Neural cell (in vitro differentiated cells): Measurements from ENCODE around the gene MEGF11. TPM values are rescaled to one million over a fixed set of nuclear protein-coding genes. Genes with fewer than 3 reads are reported as not detected.

Experiments
- H2AFZ ChIP-seq: fragments of 200-600, 300-800 bp; sonication (generic), shearing (Covaris generic); 2 replicates; pipeline ENCODE4 v1.6.0; 2014; ENCODE audit warnings: low read depth, mild to moderate bottlenecking, antibody characterized with exemption, low read length, moderate library complexity
- H3F3A ChIP-seq: fragments of 200-600 bp; shearing (Covaris generic); 2 replicates; pipeline ENCODE4 v1.6.1; 2016; ENCODE audit warnings: mild to moderate bottlenecking, moderate library complexity, mixed read lengths, antibody characterized with exemption, low read length; ENCODE audit not compliant: insufficient read depth, poor library complexity, severe bottlenecking
- H3K27ac ChIP-seq: fragments of 200-600, 300-800 bp; sonication (generic), shearing (Covaris generic); 2 replicates; pipeline ENCODE4 v1.5.1; 2014; ENCODE audit warnings: mild to moderate bottlenecking, low read length, moderate library complexity
- H3K27me3 ChIP-seq: fragments of 300-800, 200-600 bp; sonication (generic), shearing (Covaris generic); 2 replicates; pipeline ENCODE4 v1.6.0; 2014; ENCODE audit warnings: mild to moderate bottlenecking, low read depth, low read length, moderate library complexity; ENCODE audit not compliant: insufficient read depth
- H3K36me3 ChIP-seq: fragments of 300-800, 200-600 bp; sonication (generic), shearing (Covaris generic); 2 replicates; pipeline ENCODE4 v1.5.1; 2014; ENCODE audit warnings: mild to moderate bottlenecking, antibody characterized with exemption, low read length, moderate library complexity; ENCODE audit not compliant: insufficient read depth
- H3K4me2 ChIP-seq: fragments of 300-800, 200-600 bp; sonication (generic), shearing (Covaris generic); 2 replicates; pipeline ENCODE4 v1.6.0; 2014; ENCODE audit warnings: mild to moderate bottlenecking, low read length
- H3K4me3 ChIP-seq: fragments of 300-800, 200-600 bp; sonication (generic), shearing (Covaris generic); 2 replicates; pipeline ENCODE4 v1.5.1; 2014; ENCODE audit warnings: mild to moderate bottlenecking, low read length, moderate library complexity
- H3K79me2 ChIP-seq: fragments of 200-600 bp; shearing (Covaris generic); replicated peaks from 2 replicates; pipeline ENCODE4 v1.6.0; 2014; ENCODE audit warnings: mild to moderate bottlenecking, low read length, moderate library complexity; ENCODE audit not compliant: insufficient read depth
- H3K9ac ChIP-seq: fragments of 300-800, 200-600 bp; sonication (generic), shearing (Covaris generic); 2 replicates; pipeline ENCODE4 v1.6.1; 2016; ENCODE audit warnings: mild to moderate bottlenecking, low read length, mixed read lengths
- H3K9me2 ChIP-seq: fragments of 200-600 bp; shearing (Covaris generic); 2 replicates; pipeline ENCODE4 v1.6.1; 2016; ENCODE audit warnings: mild to moderate bottlenecking, low read length, mixed read lengths; ENCODE audit not compliant: insufficient read depth
- H3K9me3 ChIP-seq: fragments of 200-600, 300-800 bp; sonication (generic), shearing (Covaris generic); 2 replicates; pipeline ENCODE4 v1.6.1; 2016; ENCODE audit warnings: mild to moderate bottlenecking, mixed run types, low read length, moderate library complexity, mixed read lengths
- H4K20me1 ChIP-seq: fragments of 200-600 bp; shearing (Covaris generic); 2 replicates; pipeline ENCODE4 v1.6.1; 2016; ENCODE audit warnings: mild to moderate bottlenecking, mixed run types; ENCODE audit not compliant: insufficient read depth
- EP300 ChIP-seq: fragments of 450-650 bp; conservative IDR thresholded peaks from 2 replicates; pipeline ENCODE4 v1.6.1; 2014; ENCODE audit warnings: antibody characterized with exemption, mild to moderate bottlenecking, moderate library complexity; ENCODE audit not compliant: poor library complexity, severe bottlenecking
- EZH2 ChIP-seq: fragments of 200-600, 300-800 bp; shearing (Covaris generic), sonication (generic); IDR thresholded peaks from 2 replicates; pipeline ENCODE4 v1.6.1; 2014; ENCODE audit warnings: antibody characterized with exemption, low read length, borderline replicate concordance, mild to moderate bottlenecking; ENCODE audit not compliant: insufficient read depth, poor library complexity, severe bottlenecking
- MXI1 ChIP-seq: fragments of 450-650 bp; conservative IDR thresholded peaks from 2 replicates; pipeline ENCODE4 v1.6.1; 2014; ENCODE audit warnings: antibody characterized with exemption, mild to moderate bottlenecking; ENCODE audit not compliant: poor library complexity, severe bottlenecking
- POLR2AphosphoS5 ChIP-seq: IDR thresholded peaks from 2 replicates; pipeline ENCODE4 v1.6.1; 2012
- RAD21 ChIP-seq: fragments of 450-650 bp; conservative IDR thresholded peaks from 2 replicates; pipeline ENCODE4 v1.6.1; 2014; ENCODE audit warnings: antibody characterized with exemption, mild to moderate bottlenecking, moderate library complexity
- REST ChIP-seq: IDR thresholded peaks from 2 replicates; pipeline ENCODE4 v1.6.1; 2012; ENCODE audit warnings: borderline replicate concordance
- SMC3 ChIP-seq: fragments of 450-650 bp; conservative IDR thresholded peaks from 2 replicates; pipeline ENCODE4 v1.6.1; 2014; ENCODE audit warnings: antibody characterized with exemption, mild to moderate bottlenecking, moderate library complexity; ENCODE audit not compliant: poor library complexity
- TAF1 ChIP-seq: IDR thresholded peaks from 2 replicates; pipeline ENCODE4 v1.6.1; 2012; ENCODE audit warnings: low read depth
- polyA plus RNA-seq: library from polyadenylated mRNA; depleted of rRNA; stranded (reverse); fragments of >200 nt; gene quantifications from 2 replicates; pipeline ENCODE4 v1.2.3, GENCODE V29; 2014
- TF ChIP-seq, protein P1 (sequence below): fragments of 450-650 bp; IDR thresholded peaks from 2 replicates; pipeline ENCODE4 v1.5.1; 2014; ENCODE audit warnings: antibody characterized with exemption, mild to moderate bottlenecking, moderate library complexity; ENCODE audit not compliant: poor library complexity, severe bottlenecking

MEGF11 gene
- polyA plus RNA-seq, 1 donor from 2014 or later: 0.64 TPM

- Histone ChIP-seq H3K27ac (no peak overlapping the region), H3K9me2 (no peaks in the 10 kb centered on the region), H4K20me1 (no peaks in the 10 kb centered on the region), H3K27me3 (no peaks in the 10 kb centered on the region), H2AFZ (no peak overlapping the region), H3F3A (no peaks in the 10 kb centered on the region), H3K9ac (no peak overlapping the region), H3K79me2 (no peaks in the 10 kb centered on the region), H3K4me2 (no peak overlapping the region), H3K36me3 (no peaks in the 10 kb centered on the region), H3K9me3 (no peaks in the 10 kb centered on the region), H3K4me3 (no peak overlapping the region)
- TF ChIP-seq TAF1 (no peak), EZH2 (no peak), POLR2AphosphoS5 (no peak), RAD21 (no peak), EP300 (no peak), REST (no peak), SMC3 (no peak), MXI1 (no peak)
- TF ChIP-seq, protein P1, sequence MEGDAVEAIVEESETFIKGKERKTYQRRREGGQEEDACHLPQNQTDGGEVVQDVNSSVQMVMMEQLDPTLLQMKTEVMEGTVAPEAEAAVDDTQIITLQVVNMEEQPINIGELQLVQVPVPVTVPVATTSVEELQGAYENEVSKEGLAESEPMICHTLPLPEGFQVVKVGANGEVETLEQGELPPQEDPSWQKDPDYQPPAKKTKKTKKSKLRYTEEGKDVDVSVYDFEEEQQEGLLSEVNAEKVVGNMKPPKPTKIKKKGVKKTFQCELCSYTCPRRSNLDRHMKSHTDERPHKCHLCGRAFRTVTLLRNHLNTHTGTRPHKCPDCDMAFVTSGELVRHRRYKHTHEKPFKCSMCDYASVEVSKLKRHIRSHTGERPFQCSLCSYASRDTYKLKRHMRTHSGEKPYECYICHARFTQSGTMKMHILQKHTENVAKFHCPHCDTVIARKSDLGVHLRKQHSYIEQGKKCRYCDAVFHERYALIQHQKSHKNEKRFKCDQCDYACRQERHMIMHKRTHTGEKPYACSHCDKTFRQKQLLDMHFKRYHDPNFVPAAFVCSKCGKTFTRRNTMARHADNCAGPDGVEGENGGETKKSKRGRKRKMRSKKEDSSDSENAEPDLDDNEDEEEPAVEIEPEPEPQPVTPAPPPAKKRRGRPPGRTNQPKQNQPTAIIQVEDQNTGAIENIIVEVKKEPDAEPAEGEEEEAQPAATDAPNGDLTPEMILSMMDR: no peak
Observed at GRCh38 chr15:66225656-66226274, 27.8 kb downstream of the MEGF11 start.

GRCh38 chr15:66224946-66225345 lies 28.6 kb downstream of the MEGF11 start:
- H4K20me1 ChIP-seq: no peaks in the 10 kb centered on the region
- TF ChIP-seq EP300 (no peak), MXI1 (no peak), RAD21 (no peak), POLR2AphosphoS5 (no peak), TAF1 (no peak), REST (no peak), SMC3 (no peak), EZH2 (no peak)
- TF ChIP-seq, protein P1: no peak
- no peaks in the 10 kb centered on the region for H3K27me3 ChIP-seq
- H3F3A ChIP-seq: no peaks in the 10 kb centered on the region
- no peaks in the 10 kb centered on the region for H3K79me2 ChIP-seq
- no peak overlapping the region for H3K4me2 ChIP-seq
- no peak overlapping the region for H3K9ac ChIP-seq
- H3K4me3 ChIP-seq: no peak overlapping the region
- H3K27ac ChIP-seq: no peak overlapping the region
- no peak overlapping the region for H2AFZ ChIP-seq
- H3K9me2 ChIP-seq: no peaks in the 10 kb centered on the region
- H3K36me3 ChIP-seq: no peaks in the 10 kb centered on the region
- no peaks in the 10 kb centered on the region for H3K9me3 ChIP-seq
